GM23338 (cell line): Measurements from ENCODE around the gene GRAMD1B.

Source experiments
- CREB1 ChIP-seq: fragments of 250-450 bp; sonication (Bioruptor Pico); IDR thresholded peaks from 2 replicates; pipeline ENCODE4 v1.5.0; 2020; ENCODE audit warnings: low read depth, mild to moderate bottlenecking, moderate library complexity
- EZH2 ChIP-seq: fragments of 200-600 bp; sonication (generic); IDR thresholded peaks from one replicate; pipeline ENCODE4 v1.8.0; 2017; ENCODE audit warnings: antibody characterized with exemption, mild to moderate bottlenecking, low read depth; ENCODE audit not compliant: unreplicated experiment
- EZH2phosphoT487 ChIP-seq: fragments of 200-600 bp; sonication (generic); IDR thresholded peaks from one replicate; pipeline ENCODE4 v1.8.1; 2018; ENCODE audit warnings: antibody characterized with exemption; ENCODE audit not compliant: unreplicated experiment
- JUNB ChIP-seq: IDR thresholded peaks from one replicate; pipeline ENCODE4 v1.6.1; 2016; ENCODE audit warnings: antibody characterized with exemption; ENCODE audit not compliant: unreplicated experiment
- NANOG ChIP-seq: IDR thresholded peaks from 2 replicates; pipeline ENCODE4 v1.6.1; 2016; ENCODE audit warnings: antibody characterized with exemption, borderline replicate concordance
- POLR2AphosphoS5 ChIP-seq: IDR thresholded peaks from 2 replicates; pipeline ENCODE4 v1.6.1; 2016; ENCODE audit warnings: antibody characterized with exemption, low read depth
- ZNF331 ChIP-seq: fragments of 250-450 bp; sonication (Bioruptor Pico); IDR thresholded peaks from 2 replicates; pipeline ENCODE4 v1.5.0; 2020; ENCODE audit warnings: low read depth, mild to moderate bottlenecking, moderate library complexity
- TF ChIP-seq, protein P1 (sequence below): IDR thresholded peaks from one replicate; pipeline ENCODE4 v1.6.1; 2018; ENCODE audit warnings: antibody characterized with exemption; ENCODE audit not compliant: unreplicated experiment
- TF ChIP-seq, protein P2 (sequence below), 2 experiments: fragments of 200-600 bp in 1 of 2; sonication (generic) in 1 of 2; conservative IDR thresholded peaks; 2 replicates each; pipeline versions ENCODE4 v1.5.1 to v1.6.1; 2016 to 2017; ENCODE audit warnings: antibody characterized with exemption in 2 of 2, low read depth in 2 of 2, mild to moderate bottlenecking in 2 of 2, moderate library complexity in 1 of 2
- TF ChIP-seq, protein P3 (sequence below): fragments of 250-450 bp; sonication (Bioruptor Pico); IDR thresholded peaks from 2 replicates; pipeline ENCODE4 v1.5.0; 2020; ENCODE audit warnings: mild to moderate bottlenecking, moderate library complexity
- TF ChIP-seq, protein P4 (sequence below): IDR thresholded peaks from 2 replicates; pipeline ENCODE4 v1.6.1; 2016; ENCODE audit warnings: antibody characterized with exemption

DNA sequence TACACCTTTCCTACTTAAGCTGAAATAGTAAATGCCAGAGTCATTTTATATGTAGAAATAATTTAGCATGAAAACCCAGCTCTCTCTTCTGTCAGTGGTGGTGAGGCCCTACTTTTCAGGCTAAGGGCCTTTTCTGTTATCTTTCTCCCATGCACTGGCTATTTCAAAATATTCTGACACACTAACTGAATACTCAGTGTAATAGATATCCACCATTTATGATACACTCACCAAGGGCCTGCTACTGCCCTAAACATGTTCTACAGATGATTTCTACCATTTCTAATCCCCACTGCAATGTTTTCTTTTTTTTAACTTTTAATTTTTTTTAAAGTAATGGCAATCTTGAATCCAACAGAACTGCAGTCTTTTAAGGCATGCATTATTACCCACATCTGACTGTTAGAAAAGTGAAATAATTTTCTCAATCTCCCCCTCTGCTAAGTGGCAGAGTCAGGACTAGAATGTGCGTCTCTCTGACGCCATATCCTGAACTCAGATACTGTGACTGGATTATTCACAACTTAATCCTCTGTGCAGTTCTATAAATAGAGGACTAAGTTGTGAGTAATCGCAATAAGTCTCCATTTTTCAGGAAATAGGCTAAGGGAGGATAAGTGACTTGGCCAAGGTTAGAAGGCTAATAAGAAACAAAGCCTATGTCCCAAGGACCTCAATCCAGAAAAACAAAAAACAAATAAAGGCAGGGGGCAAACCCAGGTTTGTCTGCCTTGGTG lies 44.0 kb downstream of the GRAMD1B start:
- TF ChIP-seq POLR2AphosphoS5 (no peak), EZH2 (no peak), NANOG (no peak), CREB1 (CRISPR knock-in tag) (no peak), EZH2phosphoT487 (no peak), JUNB (no peak), ZNF331 (CRISPR knock-in tag) (no peak)
- TF ChIP-seq, protein P1, sequence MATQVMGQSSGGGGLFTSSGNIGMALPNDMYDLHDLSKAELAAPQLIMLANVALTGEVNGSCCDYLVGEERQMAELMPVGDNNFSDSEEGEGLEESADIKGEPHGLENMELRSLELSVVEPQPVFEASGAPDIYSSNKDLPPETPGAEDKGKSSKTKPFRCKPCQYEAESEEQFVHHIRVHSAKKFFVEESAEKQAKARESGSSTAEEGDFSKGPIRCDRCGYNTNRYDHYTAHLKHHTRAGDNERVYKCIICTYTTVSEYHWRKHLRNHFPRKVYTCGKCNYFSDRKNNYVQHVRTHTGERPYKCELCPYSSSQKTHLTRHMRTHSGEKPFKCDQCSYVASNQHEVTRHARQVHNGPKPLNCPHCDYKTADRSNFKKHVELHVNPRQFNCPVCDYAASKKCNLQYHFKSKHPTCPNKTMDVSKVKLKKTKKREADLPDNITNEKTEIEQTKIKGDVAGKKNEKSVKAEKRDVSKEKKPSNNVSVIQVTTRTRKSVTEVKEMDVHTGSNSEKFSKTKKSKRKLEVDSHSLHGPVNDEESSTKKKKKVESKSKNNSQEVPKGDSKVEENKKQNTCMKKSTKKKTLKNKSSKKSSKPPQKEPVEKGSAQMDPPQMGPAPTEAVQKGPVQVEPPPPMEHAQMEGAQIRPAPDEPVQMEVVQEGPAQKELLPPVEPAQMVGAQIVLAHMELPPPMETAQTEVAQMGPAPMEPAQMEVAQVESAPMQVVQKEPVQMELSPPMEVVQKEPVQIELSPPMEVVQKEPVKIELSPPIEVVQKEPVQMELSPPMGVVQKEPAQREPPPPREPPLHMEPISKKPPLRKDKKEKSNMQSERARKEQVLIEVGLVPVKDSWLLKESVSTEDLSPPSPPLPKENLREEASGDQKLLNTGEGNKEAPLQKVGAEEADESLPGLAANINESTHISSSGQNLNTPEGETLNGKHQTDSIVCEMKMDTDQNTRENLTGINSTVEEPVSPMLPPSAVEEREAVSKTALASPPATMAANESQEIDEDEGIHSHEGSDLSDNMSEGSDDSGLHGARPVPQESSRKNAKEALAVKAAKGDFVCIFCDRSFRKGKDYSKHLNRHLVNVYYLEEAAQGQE: no peak
- TF ChIP-seq, protein P2, sequence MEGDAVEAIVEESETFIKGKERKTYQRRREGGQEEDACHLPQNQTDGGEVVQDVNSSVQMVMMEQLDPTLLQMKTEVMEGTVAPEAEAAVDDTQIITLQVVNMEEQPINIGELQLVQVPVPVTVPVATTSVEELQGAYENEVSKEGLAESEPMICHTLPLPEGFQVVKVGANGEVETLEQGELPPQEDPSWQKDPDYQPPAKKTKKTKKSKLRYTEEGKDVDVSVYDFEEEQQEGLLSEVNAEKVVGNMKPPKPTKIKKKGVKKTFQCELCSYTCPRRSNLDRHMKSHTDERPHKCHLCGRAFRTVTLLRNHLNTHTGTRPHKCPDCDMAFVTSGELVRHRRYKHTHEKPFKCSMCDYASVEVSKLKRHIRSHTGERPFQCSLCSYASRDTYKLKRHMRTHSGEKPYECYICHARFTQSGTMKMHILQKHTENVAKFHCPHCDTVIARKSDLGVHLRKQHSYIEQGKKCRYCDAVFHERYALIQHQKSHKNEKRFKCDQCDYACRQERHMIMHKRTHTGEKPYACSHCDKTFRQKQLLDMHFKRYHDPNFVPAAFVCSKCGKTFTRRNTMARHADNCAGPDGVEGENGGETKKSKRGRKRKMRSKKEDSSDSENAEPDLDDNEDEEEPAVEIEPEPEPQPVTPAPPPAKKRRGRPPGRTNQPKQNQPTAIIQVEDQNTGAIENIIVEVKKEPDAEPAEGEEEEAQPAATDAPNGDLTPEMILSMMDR (conservative IDR thresholded peaks at IDR 0.05; ENCODE audit: low read depth in 2 of 2): no peak
- TF ChIP-seq, protein P3, sequence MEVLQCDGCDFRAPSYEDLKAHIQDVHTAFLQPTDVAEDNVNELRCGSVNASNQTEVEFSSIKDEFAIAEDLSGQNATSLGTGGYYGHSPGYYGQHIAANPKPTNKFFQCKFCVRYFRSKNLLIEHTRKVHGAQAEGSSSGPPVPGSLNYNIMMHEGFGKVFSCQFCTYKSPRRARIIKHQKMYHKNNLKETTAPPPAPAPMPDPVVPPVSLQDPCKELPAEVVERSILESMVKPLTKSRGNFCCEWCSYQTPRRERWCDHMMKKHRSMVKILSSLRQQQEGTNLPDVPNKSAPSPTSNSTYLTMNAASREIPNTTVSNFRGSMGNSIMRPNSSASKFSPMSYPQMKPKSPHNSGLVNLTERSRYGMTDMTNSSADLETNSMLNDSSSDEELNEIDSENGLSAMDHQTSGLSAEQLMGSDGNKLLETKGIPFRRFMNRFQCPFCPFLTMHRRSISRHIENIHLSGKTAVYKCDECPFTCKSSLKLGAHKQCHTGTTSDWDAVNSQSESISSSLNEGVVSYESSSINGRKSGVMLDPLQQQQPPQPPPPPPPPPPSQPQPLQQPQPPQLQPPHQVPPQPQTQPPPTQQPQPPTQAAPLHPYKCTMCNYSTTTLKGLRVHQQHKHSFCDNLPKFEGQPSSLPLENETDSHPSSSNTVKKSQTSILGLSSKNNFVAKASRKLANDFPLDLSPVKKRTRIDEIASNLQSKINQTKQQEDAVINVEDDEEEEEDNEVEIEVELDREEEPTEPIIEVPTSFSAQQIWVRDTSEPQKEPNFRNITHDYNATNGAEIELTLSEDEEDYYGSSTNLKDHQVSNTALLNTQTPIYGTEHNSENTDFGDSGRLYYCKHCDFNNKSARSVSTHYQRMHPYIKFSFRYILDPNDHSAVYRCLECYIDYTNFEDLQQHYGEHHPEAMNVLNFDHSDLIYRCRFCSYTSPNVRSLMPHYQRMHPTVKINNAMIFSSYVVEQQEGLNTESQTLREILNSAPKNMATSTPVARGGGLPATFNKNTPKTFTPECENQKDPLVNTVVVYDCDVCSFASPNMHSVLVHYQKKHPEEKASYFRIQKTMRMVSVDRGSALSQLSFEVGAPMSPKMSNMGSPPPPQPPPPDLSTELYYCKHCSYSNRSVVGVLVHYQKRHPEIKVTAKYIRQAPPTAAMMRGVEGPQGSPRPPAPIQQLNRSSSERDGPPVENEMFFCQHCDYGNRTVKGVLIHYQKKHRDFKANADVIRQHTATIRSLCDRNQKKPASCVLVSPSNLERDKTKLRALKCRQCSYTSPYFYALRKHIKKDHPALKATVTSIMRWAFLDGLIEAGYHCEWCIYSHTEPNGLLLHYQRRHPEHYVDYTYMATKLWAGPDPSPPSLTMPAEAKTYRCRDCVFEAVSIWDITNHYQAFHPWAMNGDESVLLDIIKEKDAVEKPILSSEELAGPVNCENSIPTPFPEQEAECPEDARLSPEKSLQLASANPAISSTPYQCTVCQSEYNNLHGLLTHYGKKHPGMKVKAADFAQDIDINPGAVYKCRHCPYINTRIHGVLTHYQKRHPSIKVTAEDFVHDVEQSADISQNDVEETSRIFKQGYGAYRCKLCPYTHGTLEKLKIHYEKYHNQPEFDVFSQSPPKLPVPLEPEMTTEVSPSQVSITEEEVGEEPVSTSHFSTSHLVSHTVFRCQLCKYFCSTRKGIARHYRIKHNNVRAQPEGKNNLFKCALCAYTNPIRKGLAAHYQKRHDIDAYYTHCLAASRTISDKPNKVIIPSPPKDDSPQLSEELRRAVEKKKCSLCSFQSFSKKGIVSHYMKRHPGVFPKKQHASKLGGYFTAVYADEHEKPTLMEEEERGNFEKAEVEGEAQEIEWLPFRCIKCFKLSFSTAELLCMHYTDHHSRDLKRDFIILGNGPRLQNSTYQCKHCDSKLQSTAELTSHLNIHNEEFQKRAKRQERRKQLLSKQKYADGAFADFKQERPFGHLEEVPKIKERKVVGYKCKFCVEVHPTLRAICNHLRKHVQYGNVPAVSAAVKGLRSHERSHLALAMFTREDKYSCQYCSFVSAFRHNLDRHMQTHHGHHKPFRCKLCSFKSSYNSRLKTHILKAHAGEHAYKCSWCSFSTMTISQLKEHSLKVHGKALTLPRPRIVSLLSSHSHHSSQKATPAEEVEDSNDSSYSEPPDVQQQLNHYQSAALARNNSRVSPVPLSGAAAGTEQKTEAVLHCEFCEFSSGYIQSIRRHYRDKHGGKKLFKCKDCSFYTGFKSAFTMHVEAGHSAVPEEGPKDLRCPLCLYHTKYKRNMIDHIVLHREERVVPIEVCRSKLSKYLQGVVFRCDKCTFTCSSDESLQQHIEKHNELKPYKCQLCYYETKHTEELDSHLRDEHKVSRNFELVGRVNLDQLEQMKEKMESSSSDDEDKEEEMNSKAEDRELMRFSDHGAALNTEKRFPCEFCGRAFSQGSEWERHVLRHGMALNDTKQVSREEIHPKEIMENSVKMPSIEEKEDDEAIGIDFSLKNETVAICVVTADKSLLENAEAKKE (CRISPR knock-in tag): no peak
- TF ChIP-seq, protein P4, sequence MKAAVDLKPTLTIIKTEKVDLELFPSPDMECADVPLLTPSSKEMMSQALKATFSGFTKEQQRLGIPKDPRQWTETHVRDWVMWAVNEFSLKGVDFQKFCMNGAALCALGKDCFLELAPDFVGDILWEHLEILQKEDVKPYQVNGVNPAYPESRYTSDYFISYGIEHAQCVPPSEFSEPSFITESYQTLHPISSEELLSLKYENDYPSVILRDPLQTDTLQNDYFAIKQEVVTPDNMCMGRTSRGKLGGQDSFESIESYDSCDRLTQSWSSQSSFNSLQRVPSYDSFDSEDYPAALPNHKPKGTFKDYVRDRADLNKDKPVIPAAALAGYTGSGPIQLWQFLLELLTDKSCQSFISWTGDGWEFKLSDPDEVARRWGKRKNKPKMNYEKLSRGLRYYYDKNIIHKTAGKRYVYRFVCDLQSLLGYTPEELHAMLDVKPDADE: no peak
